GM23338 (cell line): ENCODE measurements around the gene SLC22A4.

ENCODE experiments used
- CREB1 ChIP-seq: fragments of 250-450 bp; sonication (Bioruptor Pico); IDR thresholded peaks from 2 replicates; pipeline ENCODE4 v1.5.0; 2020; ENCODE audit warnings: low read depth, mild to moderate bottlenecking, moderate library complexity
- CTCF ChIP-seq, 2 experiments: fragments of 200-600 bp in 1 of 2; sonication (generic) in 1 of 2; conservative IDR thresholded peaks; 2 replicates each; pipeline versions ENCODE4 v1.5.1 to v1.6.1; 2016 to 2017; ENCODE audit warnings: antibody characterized with exemption in 2 of 2, low read depth in 2 of 2, mild to moderate bottlenecking in 2 of 2, moderate library complexity in 1 of 2
- EZH2 ChIP-seq: fragments of 200-600 bp; sonication (generic); IDR thresholded peaks from one replicate; pipeline ENCODE4 v1.8.0; 2017; ENCODE audit warnings: antibody characterized with exemption, mild to moderate bottlenecking, low read depth; ENCODE audit not compliant: unreplicated experiment
- EZH2phosphoT487 ChIP-seq: fragments of 200-600 bp; sonication (generic); IDR thresholded peaks from one replicate; pipeline ENCODE4 v1.8.1; 2018; ENCODE audit warnings: antibody characterized with exemption; ENCODE audit not compliant: unreplicated experiment
- POLR2AphosphoS5 ChIP-seq: IDR thresholded peaks from 2 replicates; pipeline ENCODE4 v1.6.1; 2016; ENCODE audit warnings: antibody characterized with exemption, low read depth

GRCh38 chr5:132371603-132371994 is 77.4 kb downstream of the SLC22A4 start:
- TF ChIP-seq CREB1 (CRISPR knock-in tag) (no peak), POLR2AphosphoS5 (no peak), CTCF (conservative IDR thresholded peaks at IDR 0.05; ENCODE audit: low read depth in 2 of 2) (no peak), EZH2 (no peak), EZH2phosphoT487 (no peak)
